ENCODE data around the gene SLIT1.

The SLIT1 gene

DNA sequence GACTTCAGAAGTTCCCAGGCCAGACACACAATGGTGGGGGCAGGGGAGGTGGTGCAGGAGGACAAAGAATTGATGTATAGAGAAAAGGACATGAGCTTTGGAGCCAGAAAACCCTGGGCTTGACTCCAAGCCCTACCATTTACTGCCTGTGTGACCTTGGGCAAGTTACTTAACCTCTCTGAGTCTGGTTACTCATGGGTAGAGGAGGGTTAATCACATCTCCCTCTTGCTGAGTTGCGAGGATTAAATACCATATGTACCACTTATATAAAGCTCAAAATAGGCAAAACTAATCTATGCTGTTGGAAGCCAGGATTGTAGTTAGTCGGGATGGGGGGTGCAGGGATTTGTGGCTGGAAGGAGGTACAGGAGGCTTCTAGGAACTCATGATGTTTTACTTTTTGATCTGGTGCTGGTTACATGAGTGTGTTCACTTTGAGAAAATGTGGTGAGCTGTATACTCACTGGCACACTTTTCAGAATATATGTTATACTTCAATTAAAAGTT is 106.8 kb downstream of the SLIT1 start:
- DNase-seq = no peak

DNA sequence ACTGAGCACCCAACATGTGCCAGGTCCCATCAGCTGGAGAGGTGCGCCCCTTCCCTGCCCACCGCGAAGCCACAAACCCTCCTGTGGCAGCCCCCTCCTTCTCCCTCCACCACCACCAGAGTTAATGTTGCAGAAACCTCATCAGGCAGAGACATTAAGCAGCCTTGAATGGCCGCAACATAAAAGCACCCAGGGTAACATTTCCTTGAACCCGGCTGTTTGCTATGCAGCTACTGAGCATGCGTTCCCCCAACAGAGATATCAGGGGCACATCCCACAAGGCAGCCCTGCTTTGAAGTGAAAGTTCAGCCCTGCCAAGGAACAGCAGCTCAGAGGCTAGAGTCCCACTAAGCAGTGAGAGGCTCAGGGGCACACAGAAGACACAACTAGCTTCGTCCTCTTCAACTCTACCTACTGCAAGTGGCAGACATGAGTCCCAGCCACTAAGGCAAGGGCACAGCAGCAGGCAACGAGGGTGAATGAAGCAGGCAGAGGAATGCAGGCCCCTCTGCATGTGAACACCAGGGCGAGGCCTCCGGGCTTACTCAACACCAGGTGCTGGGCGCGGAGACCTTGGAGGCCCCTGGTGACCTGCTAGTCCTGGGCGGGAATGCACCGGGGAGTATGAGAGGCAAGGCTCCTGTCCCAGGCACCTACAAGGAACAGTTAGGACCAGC is 107.4 kb downstream of the SLIT1 start:
- no peak for DNase-seq

DNA sequence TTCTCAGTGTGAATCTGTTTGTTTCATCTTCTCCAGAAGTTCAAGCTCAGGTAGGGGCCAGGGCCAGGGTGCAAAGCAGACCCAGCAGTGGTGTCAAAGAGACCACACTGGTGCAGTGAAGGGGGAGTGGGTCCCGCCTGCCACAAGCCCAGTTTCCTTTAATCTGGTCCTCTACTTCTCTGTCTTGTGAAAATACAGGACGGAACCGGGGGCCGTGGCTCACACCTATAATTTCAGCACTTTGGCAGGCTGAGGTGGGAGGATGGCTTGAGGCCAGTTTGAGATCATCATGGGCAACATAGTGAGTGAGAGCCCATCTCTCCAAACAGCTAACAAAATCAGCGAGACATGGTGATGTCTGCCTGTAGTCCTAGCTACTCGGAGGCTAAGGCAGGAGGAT is 109.0 kb downstream of the SLIT1 start:
- DNase-seq = no peak

DNA sequence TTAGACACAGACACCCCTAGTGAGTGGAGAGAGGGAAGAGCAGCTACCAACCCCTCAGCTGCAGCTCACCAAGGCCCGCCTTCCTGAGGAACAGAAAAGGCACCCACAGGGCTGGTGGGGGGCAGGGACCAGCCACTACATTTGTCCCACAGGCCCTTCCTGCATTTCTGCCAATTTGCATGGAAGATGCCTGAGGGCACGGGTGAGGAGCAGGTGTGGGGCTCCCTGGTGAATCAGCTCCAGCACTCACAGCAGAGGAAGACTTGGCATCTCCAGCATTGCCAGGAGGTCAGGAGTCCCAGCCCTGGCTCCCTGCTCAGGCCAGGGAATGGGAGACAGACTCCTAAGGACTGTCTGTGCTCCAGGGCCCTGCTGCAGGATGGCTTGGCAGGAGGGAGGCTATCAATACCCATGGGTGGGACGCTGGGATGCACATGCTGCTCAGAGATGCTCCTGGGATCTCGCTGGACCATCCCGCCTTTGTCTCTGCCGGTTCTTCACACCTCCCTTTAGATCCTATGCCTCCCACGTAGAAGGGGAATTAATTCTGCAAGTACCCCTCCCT is 109.7 kb downstream of the SLIT1 start:
- no peak for DNase-seq

DNA sequence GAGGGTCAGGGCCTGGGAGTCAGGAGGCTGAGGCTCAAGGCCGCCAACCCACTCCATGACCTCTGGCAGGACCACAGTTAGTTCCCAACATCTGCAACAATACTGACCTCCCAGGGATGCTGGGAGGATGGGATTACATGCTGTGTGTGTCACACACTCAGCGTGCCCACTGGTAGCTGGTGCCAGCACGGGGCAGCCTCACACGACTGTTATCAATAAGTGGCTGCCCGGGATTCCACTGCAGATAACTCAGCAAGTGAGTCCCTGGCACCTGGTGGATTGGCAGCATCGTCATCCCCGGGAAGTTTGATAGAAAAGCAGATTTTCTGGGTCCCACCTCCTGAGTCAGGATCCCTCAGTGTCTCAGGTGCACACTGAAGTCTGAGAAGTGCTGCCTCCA is 110.3 kb downstream of the SLIT1 start:
- DNase-seq = no peak

DNA sequence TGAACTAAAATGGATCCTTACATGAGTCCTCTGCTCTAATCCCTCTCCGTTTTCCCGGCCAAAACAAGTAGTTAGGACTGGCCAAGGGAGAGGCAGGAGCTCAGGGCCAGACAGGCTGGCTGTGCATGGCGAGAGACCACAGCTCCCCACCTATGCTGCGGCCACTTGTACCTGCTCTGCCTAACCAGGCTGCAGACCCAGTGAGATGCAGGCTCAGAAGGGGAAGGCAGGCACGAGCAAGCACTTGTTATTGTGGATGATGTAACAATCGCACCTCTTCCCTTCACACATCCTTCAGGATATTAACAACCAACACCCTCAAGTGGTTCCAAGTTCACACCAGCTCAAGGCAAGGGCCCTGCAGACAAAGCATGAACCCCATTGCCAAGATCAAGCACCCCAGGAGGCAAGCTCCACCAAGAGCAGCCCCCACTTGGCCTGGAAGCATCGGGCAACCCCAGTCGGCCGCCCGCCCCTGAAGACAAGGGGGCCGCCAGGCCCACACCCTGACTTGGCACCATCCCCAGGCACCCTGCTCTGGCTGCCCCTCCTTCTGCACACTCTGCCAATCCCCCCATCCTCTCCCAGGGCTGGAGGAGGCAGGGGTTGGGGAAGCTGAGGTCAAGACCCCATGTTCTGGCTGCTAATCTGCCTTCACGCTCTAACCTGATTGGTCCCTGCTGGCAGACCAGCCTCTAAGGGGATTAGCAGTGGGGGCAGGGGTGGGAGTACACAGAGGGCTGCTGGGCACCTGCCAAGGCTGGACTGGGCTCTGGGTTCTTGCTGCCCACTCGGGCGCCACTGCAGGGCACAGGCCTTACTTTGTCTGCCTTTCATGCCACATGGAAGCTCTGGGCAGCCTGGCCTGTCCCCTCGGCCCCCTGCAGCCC is 111.3 kb downstream of the SLIT1 start:
- DNase-seq = no peak

DNA sequence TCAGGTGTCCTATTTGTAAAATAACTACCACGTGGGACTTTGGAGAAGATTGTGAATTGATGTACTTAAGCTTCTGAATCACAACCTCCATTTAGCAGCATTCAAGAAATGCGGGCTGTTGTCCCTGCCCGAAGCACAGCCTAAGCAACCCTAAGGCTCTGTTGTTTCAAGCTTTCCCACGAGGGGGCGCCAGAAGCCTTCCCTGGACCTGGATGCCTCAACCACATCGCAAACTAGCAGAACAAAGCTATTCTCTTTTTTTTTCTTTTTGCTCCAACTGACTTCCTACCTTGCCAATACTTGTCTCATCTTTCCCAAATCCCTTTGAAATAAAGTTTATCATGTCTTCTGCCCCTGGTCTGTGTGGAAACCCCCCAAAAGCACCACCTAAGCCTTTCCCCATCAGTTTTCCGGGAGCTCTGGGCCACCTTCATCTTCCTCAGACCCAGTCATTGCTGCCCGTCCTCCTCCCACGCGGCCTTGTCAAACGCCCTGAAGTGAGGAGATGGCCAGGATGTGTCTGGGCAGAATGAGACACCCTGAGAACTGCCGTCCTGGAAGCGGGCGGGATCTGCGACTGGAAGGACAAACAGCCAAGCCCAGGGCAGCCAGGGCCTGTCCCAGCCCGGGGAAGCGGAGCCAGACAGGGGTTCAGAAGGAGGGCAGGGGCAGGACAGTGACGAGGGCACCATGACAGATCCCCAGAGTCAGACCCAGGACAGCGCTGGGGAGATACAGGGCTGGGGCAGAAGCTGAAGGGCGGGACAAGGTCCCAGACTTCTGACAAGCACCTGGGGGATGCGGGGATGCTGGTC is 112.7 kb downstream of the SLIT1 start:
- peak; percentile 86 for DNase-seq

DNA sequence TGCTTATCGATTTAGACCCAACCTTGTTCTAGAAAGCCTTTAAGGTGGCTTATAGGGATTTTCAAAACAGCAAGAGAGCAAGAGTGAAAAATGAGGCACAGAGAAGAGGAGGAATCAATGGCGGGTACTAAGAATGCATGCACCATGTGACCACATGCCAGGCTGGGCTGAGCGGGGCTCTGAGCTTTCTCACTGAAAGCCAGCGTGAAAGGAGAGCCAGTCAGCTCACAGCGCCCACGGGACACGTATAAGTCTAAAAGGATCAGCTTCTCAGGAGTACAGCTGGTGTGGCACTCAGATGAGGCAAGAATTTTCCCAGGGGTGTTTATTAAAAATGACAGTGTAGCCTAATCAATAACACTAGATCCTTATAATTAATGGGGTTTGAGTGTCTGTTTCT is 114.3 kb downstream of the SLIT1 start:
- no peak for DNase-seq

DNA sequence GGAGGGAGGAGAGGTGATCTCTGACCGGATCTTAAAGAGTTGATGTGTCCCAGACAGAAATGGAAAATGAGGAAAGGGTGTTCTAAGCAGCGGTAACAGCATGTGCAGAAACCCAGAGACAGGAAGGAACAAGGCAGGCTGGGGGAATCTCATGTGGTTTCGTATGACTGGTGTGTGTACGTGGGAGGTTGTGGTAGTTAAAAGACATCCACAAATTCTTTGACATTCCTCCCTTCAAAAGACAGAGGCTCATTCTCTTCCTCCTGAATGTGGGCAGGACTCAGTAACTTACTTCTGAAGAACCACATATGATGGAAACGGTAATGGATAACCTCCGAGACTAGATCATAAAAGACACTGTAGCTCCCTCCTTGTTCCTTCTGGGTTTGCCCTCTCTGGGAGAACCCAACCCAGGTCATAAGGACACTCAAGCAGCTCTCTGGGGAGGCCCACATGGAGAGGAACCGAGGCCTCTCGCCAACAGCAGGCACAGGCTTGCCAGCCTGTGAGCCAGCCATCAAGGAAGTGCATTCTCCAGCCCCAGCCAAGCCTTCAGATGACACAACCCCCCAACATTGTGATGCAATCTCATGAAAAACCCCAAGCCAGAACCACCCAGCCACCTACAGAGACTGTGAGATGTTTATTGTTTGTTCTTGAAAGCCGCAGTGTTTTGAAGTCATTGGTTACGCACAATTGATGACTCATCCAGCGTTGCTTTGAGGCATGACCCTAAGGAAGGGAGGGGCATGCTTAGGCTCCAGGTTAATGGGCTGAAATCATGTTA is 116.0 kb downstream of the SLIT1 start:
- DNase-seq = no peak

DNA sequence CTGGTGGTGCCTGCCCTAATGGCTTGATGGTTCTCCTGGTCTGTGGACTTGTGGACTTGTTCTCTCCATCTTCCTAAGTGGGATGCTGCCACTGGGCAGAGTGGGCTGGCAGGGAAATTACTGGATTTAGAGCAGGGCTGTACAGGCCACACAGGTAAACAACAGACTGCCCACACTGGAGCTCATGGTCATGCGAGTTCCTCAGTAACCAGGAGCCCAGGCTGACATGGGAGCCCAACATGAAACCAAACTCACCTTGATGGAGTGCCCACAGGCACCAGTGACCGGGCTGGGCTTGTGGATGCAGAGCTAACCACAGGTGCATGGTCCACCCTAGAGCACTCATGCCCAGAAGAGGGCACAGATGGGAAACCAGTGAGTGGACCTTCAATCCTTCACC is 116.7 kb downstream of the SLIT1 start:
- DNase-seq = no peak

DNA sequence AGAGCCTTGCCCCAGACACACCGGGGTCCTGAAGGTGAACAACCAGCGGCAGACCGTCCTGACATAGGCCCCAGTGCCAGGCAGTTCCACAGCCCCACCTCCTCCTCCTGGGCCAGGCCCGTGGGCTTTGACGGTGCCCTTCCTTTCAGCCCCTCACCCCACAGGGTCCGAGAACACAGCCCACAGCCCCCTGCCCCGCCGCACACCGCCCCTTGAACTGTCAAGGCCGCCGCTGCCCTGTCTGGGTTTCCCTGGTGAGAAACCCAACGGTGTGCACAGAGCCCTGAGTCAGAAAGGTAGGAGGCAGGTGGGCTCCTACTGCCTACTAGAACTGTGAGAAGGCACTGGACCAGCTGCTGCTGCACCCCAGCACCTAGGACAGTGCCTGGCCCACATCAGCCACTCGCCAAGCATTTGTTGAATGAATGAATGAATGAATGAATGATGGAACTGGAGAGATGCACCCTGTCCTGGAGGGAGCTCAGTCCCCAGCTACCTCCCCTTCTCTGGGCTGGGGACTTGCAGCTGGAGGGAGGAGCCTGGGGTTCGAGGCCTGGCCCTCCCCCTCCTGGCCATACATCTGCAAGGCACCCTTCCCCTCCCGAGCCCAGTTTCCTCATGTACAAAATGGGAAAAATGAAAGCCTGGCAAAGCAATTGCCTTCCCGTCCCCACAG is 117.9 kb downstream of the SLIT1 start:
- DNase-seq = no peak

DNA sequence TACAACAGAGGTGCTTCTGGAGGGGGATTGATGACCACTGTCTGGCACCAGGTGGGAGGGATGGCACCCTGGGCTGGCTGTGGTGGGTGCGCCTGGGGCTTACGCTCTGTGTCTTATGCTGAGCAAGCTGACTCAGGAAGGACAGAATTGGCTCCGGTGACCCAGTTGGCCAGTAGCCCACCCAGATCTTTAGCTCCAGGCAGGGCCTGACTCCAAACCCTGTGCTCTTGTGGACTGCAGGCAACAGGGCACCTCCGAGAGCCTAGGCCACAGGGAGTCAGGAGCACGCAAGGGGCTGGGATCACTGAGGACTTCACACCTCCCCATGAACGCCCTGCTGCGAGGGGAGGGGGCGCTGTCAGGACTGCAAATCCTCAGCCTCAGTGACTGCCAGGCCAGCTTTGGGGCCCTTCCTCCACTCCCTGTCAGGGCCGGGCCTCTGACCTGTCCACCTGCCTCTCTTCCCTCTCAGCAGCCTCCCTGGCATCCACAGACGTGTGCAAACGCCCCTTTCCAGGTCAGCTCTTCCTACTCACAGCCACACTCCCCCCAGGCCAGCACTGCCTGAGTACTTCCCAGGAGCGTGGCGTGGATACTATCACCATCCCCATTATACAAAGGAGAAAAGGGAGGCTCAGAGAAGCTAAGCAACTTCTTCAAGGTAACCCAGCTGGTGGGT is 118.7 kb downstream of the SLIT1 start:
- no peak for DNase-seq

DNA sequence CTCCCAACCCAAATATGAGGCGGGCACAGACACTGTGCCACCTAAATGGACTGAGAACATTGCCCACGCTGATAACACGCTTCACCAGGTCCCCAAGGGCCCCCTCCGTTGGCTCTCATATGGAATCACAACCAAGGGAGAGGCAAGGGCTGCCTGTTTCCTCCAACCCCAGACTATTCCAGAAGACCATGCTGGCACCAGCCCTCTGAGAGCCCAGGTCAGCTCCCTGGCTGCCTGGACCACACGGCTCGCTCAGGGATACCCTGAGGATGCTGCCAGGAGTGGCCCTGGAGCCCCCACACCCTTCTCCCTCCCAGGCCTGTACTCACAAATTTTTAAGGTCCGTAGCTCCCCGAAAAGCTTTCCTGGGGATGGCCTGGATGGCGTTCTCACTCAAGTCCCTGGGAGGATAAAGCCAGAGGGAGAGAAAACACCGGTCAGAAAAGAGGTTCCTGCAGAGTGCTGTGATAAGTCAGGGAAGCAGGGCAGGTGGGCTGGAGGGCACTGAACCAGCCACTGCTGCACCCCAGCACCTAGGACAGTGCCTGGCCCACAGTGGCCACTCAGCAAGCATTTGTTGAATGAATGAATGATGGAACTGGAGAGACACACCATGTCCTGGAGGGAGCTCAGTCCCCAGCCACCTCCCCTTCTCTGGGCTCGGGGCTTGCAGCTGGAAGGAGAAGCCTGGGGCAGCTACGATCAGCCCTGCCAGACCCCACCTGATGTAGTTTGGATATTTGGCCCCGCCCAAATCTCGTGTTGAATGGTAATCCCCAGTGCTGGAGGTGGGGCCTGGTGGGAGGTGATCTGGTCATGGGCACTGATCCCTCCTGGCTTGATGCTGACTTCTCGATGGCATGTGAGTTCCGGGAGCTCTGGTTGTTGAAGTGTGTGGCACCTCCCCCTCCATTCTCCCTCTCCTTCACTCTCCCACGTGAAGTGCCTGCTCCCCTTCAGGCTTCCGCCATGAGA is 119.8 kb downstream of the SLIT1 start:
- DNase-seq = no peak

DNA sequence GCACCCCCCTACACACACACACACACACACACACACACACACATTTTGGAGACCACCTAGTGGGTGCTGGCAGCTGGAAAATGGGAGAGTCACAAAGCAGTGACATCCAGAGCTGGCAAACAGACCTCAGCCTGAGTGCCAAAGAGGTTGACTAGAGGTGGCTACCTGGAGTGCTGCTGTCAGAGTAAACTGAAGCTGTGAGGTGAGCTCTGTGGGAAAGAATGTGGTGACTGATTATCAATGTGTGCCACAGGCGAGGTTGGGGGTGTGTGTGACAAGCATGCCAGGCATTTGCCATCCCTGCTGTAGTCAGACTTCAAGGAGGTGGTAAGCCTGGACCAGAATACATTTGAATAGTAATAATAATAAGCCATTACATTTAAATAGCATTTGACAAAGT is 120.6 kb downstream of the SLIT1 start:
- no peak for DNase-seq

DNA sequence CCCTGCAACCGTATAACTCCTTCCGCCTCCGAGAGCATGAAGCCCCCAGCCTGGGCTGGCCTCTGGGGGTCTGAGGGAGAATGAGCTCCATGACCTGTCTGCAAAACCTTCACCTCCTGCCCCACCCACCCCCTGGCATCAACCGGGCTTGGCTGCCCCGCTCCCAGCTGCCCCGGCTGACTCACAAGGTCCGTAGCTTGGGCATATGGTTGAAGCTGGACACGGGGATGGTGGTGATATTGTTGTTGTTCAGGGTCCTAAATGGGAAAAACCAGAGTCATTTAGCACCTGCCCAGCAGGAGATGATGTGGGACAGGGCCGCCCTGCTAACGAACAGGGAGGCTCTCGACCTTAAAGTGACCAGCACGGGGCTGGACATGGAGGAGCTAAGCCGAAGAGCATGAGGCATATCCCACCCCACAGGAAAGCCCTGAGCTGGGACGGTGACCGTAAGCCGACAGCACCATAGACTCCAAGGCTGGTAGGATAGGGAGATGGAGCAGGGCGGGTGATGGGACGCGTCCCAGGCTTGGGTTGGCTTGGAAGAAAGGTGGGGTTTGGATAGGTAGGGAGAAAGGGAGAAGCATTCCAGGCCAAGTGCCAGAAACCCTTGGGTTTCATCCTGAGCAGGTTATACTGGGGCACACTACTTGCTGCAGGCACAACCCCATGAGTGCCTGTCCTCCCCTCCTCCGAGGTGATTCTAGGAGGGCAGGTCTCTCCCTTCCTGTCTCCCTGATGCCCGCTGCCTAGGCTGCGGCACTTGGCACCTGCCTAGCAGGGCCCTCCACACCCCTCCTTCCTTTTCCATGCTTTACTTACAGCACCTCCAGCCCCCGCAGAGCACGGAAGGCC is 121.5 kb downstream of the SLIT1 start:
- DNase-seq = no peak

DNA sequence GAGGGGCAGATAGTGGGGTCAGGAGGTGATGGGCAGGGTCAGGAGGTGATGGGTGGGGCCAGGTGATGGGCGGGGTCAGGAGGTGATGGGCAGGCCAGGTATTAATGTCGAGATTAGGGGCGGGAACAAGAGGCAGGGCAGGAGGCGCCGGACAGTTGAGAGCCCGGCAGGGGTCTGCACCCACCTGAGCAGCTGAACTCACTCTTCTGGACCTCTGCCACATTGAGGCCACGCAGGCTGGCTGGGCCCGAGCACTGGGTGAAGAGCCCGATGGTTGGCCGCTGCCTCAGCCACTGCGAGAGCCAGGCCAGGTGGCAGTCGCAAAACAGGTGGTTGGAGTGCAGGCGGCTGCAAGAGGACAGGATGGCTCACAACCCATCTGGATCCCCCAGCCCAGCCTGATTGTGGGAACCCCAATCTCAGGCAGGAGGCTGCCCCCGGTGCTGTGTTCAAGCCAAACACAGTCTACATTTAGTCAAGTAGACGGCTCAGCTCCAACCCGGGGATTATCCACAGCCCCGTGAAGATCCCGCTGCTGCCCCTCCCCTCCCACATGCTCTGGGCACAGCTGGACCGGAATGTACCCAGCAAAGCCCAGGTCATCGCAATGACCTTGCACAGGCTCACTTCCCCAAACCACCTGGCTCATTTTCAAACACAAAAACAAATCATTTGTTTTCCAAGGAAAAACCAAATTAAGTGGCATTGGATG is 122.3 kb downstream of the SLIT1 start:
- no peak for DNase-seq

DNA sequence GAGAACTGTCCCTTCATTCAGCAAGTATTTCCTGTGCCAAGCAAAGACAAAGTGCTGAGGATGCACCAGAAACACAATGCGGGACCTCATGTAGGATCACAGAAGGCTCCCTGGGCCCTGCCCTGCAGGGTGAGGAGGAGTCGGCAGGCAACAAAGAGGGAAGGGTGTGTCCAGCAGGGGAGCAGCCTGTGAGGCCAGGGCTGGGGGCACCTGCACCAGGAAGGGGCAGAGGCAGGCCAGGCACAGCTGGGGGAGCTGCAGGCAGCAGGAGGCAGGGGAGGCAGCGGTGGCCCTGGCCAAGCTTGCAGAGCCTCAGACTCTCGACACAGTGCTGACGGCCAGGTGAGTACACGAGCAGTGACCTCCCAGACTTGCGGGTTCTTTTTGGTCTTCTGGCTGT is 123.3 kb downstream of the SLIT1 start:
- no peak for DNase-seq

DNA sequence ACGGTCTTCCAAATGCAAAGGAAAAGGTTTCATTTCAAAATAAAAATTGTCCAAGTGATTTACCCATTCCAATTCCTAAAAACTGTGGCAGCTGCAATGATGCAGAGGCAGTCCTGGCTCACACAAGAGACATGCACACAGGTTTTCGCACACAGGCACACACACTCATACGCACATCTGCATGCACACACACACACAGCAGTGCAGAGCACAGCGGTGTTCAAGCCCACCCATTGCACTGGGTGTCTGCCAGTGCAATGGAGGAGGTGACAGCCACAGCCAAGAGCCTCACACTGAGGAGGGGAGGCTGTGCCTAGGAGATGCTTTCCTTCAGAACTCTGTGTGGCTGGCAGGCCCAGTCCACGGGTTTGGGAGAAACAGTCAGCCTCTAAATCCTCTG is 123.7 kb downstream of the SLIT1 start:
- no peak for DNase-seq
